Psoas muscle (tissue), 8 donors: ENCODE data around the gene SLC22A23. TPM values are rescaled to one million over a fixed set of nuclear protein-coding genes. Genes with fewer than 3 reads are reported as not detected.

Source experiments
- ATAC-seq, 4 donors: fragments of 200-7000 bp; cut with Tn5 transposase; one replicate each; pipeline ENCODE4 v1.9.1; 2020; ENCODE audit warnings: moderate library complexity in 3 of 4, mild to moderate bottlenecking in 2 of 4
- DNase-seq, 2 donors: peaks; one replicate each; pipeline ENCODE4 v3.0.0-alpha.2; 2020
- H3K27ac ChIP-seq: fragments of 200-600 bp; one replicate; pipeline ENCODE4 v1.8.0; 2022
- H3K27me3 ChIP-seq, 3 donors: fragments of 200-600 bp in 1 of 3; one replicate each; pipeline versions ENCODE4 v1.6.1 to v1.8.0; 2013 to 2022; ENCODE audit warnings: low read length in 2 of 3, mild to moderate bottlenecking in 2 of 3, moderate library complexity in 1 of 3; ENCODE audit not compliant: insufficient read depth in 3 of 3
- H3K36me3 ChIP-seq, 2 donors: fragments of 200-600 bp in 1 of 2; one replicate each; pipeline versions ENCODE4 v1.6.1 to v1.8.0; 2013 to 2022; ENCODE audit warnings: low read depth in 1 of 2, mild to moderate bottlenecking in 1 of 2, moderate library complexity in 1 of 2; ENCODE audit not compliant: insufficient read depth in 1 of 2
- H3K4me1 ChIP-seq: fragments of 200-600 bp; one replicate; pipeline ENCODE4 v1.8.0; 2022
- H3K4me3 ChIP-seq: fragments of 200-600 bp; one replicate; pipeline ENCODE4 v1.8.0; 2022; ENCODE audit warnings: mild to moderate bottlenecking
- H3K9me3 ChIP-seq: fragments of 200-600 bp; one replicate; pipeline ENCODE4 v1.8.0; 2022
- CTCF ChIP-seq: fragments of 200-600 bp; IDR thresholded peaks from one replicate; pipeline ENCODE4 v1.8.0; 2022; ENCODE audit warnings: antibody characterized with exemption
- WGBS, 3 donors: extraction: QIAGEN DNeasy Blood & Tissue Kit; methylation state at CpG; one replicate each; pipeline versions ENCODE4 v1.1.6 to v1.1.7; 2013; 5-methylcytosine and 5-hydroxymethylcytosine counted together
- intact Hi-C, 2 donors: fragments of 100-400 bp; cut with DNase I; formaldehyde crosslinking; loops; one replicate each; pipeline versions ENCODE4 v1.11.0 to v1.14.2; 2022
- polyA plus RNA-seq, 3 donors: library from polyadenylated mRNA; stranded (reverse); fragments of 200-250 nt; gene quantifications; one replicate each; pipeline ENCODE4 v1.2.3, GENCODE V29; 2013
- total RNA-seq, 4 donors: library from RNA; stranded (reverse); fragmentation: NEBNext Ultra II Directional in 2 of 4; extraction: Animal tissue kit (Norgen Biotek cat#: 25700) in 2 of 4; gene quantifications; one replicate each; pipeline versions ENCODE4 v1.2.1 to v1.2.4, GENCODE V29; 2021 to 2023
- donor health status: healthy with polysubstance abuse.
- donor health status: DM: no; HTN: no; CAD: no; lungs with moderate emphysema.
- donor health status: Bipolar disorder and iron deficiency.
- donor health status: healthy.
- donor health status: DM: yes; HTN: yes; CAD: no.
- donor health status: DM: no; HTN: no; CAD: no.
- donor health status: DM: no; HTN: no; CAD: no.
- donor health status: DM: yes; HTN: yes; CAD: no.

Gene SLC22A23
- total and polyA plus RNA-seq, 7 donors: 4.6 to 13.7 (median 8.7) TPM

GRCh38 chr6:3359101-3359752, 97.6 kb downstream of the SLC22A23 start:
- 54 to 68% (median 58%) methylated on average over 10 of the region's 10 CpGs for WGBS, 3 donors
- intact Hi-C loops: loop anchor here in 1 of 2 donors (10.0 kb wide), 1 partner anchor 96 kb away; the partner anchor contains the start of gene SLC22A23
- no peaks in the 10 kb centered on the region for H3K27me3 ChIP-seq

GRCh38 chr6:3358413-3359100, 98.3 kb downstream of the SLC22A23 start:
- ATAC-seq (no peak), DNase-seq (no peak)
- no peaks in the 10 kb centered on the region for H3K27me3 ChIP-seq
- no peaks in the 10 kb centered on the region for H3K9me3 ChIP-seq
- intact Hi-C loops: loop anchor here in 1 of 2 donors (10.0 kb wide), 1 partner anchor 96 kb away; the partner anchor contains the start of gene SLC22A23
- H3K4me3 ChIP-seq: no peak overlapping the region
- no peak overlapping the region for H3K27ac ChIP-seq
- no peak for TF ChIP-seq CTCF
- WGBS, 3 donors: 87 to 92% (median 87%) methylated on average over 14 of the region's 14 CpGs
- H3K36me3 ChIP-seq: no peaks in the 10 kb centered on the region
- peaks cover 20% of the 10 kb centered on the region for H3K4me1 ChIP-seq

More at GRCh38 chr6:3359101-3359752, 97.6 kb downstream of the SLC22A23 start:
- no peaks in the 10 kb centered on the region for H3K36me3 ChIP-seq
- no peaks in the 10 kb centered on the region for H3K9me3 ChIP-seq
- no peak overlapping the region for H3K4me3 ChIP-seq
- DNase-seq (no peak), ATAC-seq (no peak)
- H3K4me1 ChIP-seq: peaks cover 20% of the 10 kb centered on the region
- no peak for TF ChIP-seq CTCF
- no peak overlapping the region for H3K27ac ChIP-seq

- Histone ChIP-seq H3K27me3 (no peaks in the 10 kb centered on the region), H3K27ac (no peak overlapping the region), H3K4me3 (no peak overlapping the region), H3K4me1 (peaks cover 20% of the 10 kb centered on the region), H3K9me3 (no peaks in the 10 kb centered on the region), H3K36me3 (no peaks in the 10 kb centered on the region)
- ATAC-seq (no peak), DNase-seq (no peak)
- intact Hi-C loops: loop anchor here in 1 of 2 donors (10.0 kb wide), 1 partner anchor 97 kb away; the partner anchor contains the start of gene SLC22A23
- TF ChIP-seq CTCF: no peak
- WGBS, 3 donors: 70 to 80% (median 80%) methylated on average over 6 of the region's 6 CpGs
Measured at GRCh38 chr6:3357678-3358077, 99.2 kb downstream of the SLC22A23 start.

- Histone ChIP-seq H3K27ac (peak overlapping the region; percentile 75), H3K4me1 (peaks cover 20% of the 10 kb centered on the region), H3K27me3 (no peaks in the 10 kb centered on the region), H3K9me3 (no peaks in the 10 kb centered on the region), H3K36me3 (no peaks in the 10 kb centered on the region), H3K4me3 (no peak overlapping the region)
- peak in 1 of 4 donors; percentile 11 for ATAC-seq
- intact Hi-C loops: loop anchor here in 1 of 2 donors (10.0 kb wide), 1 partner anchor 98 kb away; the partner anchor contains the start of gene SLC22A23
- no peak for DNase-seq
- 27 to 39% (median 37%) methylated on average over 4 of the region's 4 CpGs for WGBS, 3 donors
- TF ChIP-seq CTCF: no peak
Measured at GRCh38 chr6:3356824-3357420, 99.9 kb downstream of the SLC22A23 start.
